Measurements from ENCODE around the gene AKT1S1. TPM values are rescaled to one million over a fixed set of nuclear protein-coding genes. Genes with fewer than 3 reads are reported as not detected.

AKT1S1 gene
- total RNA-seq, 1 experiment from 2014 or later, result 70.6 TPM

GRCh38 chr19:49851456-49852259, 25.5 kb downstream of the AKT1S1 start:
- Histone ChIP-seq H3K27me3 (ENCODE audit: insufficient read depth, low read length) (no peaks in the 10 kb centered on the region), H3K36me3 (ENCODE audit: control insufficient read depth in 1 of 2, insufficient read depth in 2 of 2, low read length in 2 of 2) (peaks cover 4 to 5% of the 10 kb centered on the region in 2 experiments; a peak in 3 of 4 replicates), H3K4me1 (ENCODE audit: control insufficient read depth in 1 of 2, insufficient read depth in 2 of 2, low read length in 2 of 2) (peaks cover 34 to 42% of the 10 kb centered on the region in 2 experiments), H3K4me2 (ENCODE audit: low read length) (peak overlapping the region; percentile 98), H3K27ac (ENCODE audit: low read depth, low read length) (peak overlapping the region; percentile 91), H4K20me1 (ENCODE audit: insufficient read depth) (no peaks in the 10 kb centered on the region), H2AFZ (ENCODE audit: low read depth, low read length, poor library complexity, severe bottlenecking) (no peak overlapping the region), H3K9me3 (ENCODE audit: control insufficient read depth in 1 of 2, insufficient read depth in 1 of 2, low read depth in 1 of 2, low read length in 2 of 2) (no peaks in the 10 kb centered on the region), H3K9ac (ENCODE audit: low read length) (peak overlapping the region; percentile 97), H3K9me2 (ENCODE audit: insufficient read depth) (no peaks in the 10 kb centered on the region), H3K4me3 (replicated peaks in 1 of 2; ENCODE audit: low read depth in 1 of 2, low read length in 2 of 2) (peak overlapping the region; percentile 85 to 90), H3K79me2 (ENCODE audit: insufficient read depth, low read length) (peaks cover 44% of the 10 kb centered on the region)
- intact Hi-C loops (cut with micrococcal nuclease), result no loop called here
- ChIA-PET CTCF (interaction anchor here (1.5 kb wide), 1 partner anchor 12 kb away, joined by 3 read pairs; no protein-coding TSS in a partner anchor), RAD21 (ENCODE audit: low non-redundant PET in 1 of 2, low total read pairs in 2 of 2, uncharacterized antibody in 2 of 2, unreplicated experiment in 2 of 2) (no interaction called here), POLR2A (interaction anchor here (2.3 kb wide), 1 partner anchor 175 kb away, joined by 7 read pairs; the partner anchor contains the start of gene PRMT1)
- no TSS peak for BruUV-seq (replicated peaks)
- peak; percentile 7 for ATAC-seq
- TF ChIP-seq CBX3 (IDR thresholded peaks at IDR 0.05; ENCODE audit: low read depth), result no peak
- TF ChIP-seq ELF1 (IDR thresholded peaks at IDR 0.05; ENCODE audit: borderline replicate concordance, low read depth), result no peak
- TF ChIP-seq EGR1 (IDR thresholded peaks at IDR 0.05; ENCODE audit: low read depth), result peak; percentile 42; the same call in 1 of the 2 replicates
- no peak for DNase-seq (ENCODE audit: low read depth, low spot score)

- DNase-seq (ENCODE audit: low read depth, low spot score), result peak; percentile 84
- no TSS peak for BruUV-seq (replicated peaks)
- peaks cover 4% of the 10 kb centered on the region in 2 experiments; a peak in 2 of 4 replicates for H3K36me3 ChIP-seq (ENCODE audit: control insufficient read depth in 1 of 2, insufficient read depth in 2 of 2, low read length in 2 of 2)
- no peaks in the 10 kb centered on the region for H3K9me2 ChIP-seq (ENCODE audit: insufficient read depth)
- no peaks in the 10 kb centered on the region for H3K9me3 ChIP-seq (ENCODE audit: control insufficient read depth in 1 of 2, insufficient read depth in 1 of 2, low read depth in 1 of 2, low read length in 2 of 2)
- peak within 1 kb of the TSS; percentile 91 for H3K27ac ChIP-seq (ENCODE audit: low read depth, low read length)
- ATAC-seq, result peak; percentile 81
- H3K27me3 ChIP-seq (ENCODE audit: insufficient read depth, low read length), result no peaks in the 10 kb centered on the region
- intact Hi-C loops (cut with micrococcal nuclease), result no loop called here
- CTCF ChIA-PET, result interaction anchor here (0.9 to 1.5 kb wide), 2 partner anchors 13 to 100 kb away, joined by 3 read pairs; no protein-coding TSS in a partner anchor
- peak within 1 kb of the TSS; percentile 85 to 90 for H3K4me3 ChIP-seq (replicated peaks in 1 of 2; ENCODE audit: low read depth in 1 of 2, low read length in 2 of 2)
- peak within 1 kb of the TSS; percentile 97 for H3K9ac ChIP-seq (ENCODE audit: low read length)
- peaks cover 39% of the 10 kb centered on the region for H3K79me2 ChIP-seq (ENCODE audit: insufficient read depth, low read length)
- no peaks in the 10 kb centered on the region for H4K20me1 ChIP-seq (ENCODE audit: insufficient read depth)
- POLR2A ChIA-PET, result interaction anchor here (0.7 to 2.5 kb wide), 11 partner anchors 9 to 174 kb away, joined by 3 to 13 read pairs (median 4); partner anchors contain the start of genes AKT1S1, MED25, PNKP and PRMT1
- peak within 1 kb of the TSS; percentile 98 for H3K4me2 ChIP-seq (ENCODE audit: low read length)
- RAD21 ChIA-PET (ENCODE audit: low non-redundant PET in 1 of 2, low total read pairs in 2 of 2, uncharacterized antibody in 2 of 2, unreplicated experiment in 2 of 2), result no interaction called here
- no peak within 1 kb of the TSS for H2AFZ ChIP-seq (ENCODE audit: low read depth, low read length, poor library complexity, severe bottlenecking)
- peaks cover 34 to 42% of the 10 kb centered on the region in 2 experiments for H3K4me1 ChIP-seq (ENCODE audit: control insufficient read depth in 1 of 2, insufficient read depth in 2 of 2, low read length in 2 of 2)
- TF ChIP-seq POLR2A (IDR thresholded peaks at IDR 0.05; ENCODE audit: borderline replicate concordance, extremely low read depth, insufficient read depth, insufficient read length), result peak; percentile 57
- TF ChIP-seq ZFX (IDR thresholded peaks at IDR 0.05), result peak; percentile 93; the same call in 1 of the 2 replicates
- TF ChIP-seq RAD21 (IDR thresholded peaks at IDR 0.05; ENCODE audit: low read depth), result no peak
- peak; percentile 76 for TF ChIP-seq SRF (IDR thresholded peaks at IDR 0.05; ENCODE audit: low read depth)
- TF ChIP-seq SP1 (IDR thresholded peaks at IDR 0.05; ENCODE audit: low read depth), result peak; percentile 86
- TF ChIP-seq CEBPB (IDR thresholded peaks at IDR 0.05; ENCODE audit: low read depth), result no peak
- no peak for TF ChIP-seq CTCF (IDR thresholded peaks at IDR 0.05 in 2 of 3, conservative IDR thresholded peaks at IDR 0.05 in 1 of 3; ENCODE audit: borderline replicate concordance in 1 of 3, insufficient read depth in 1 of 3, low read depth in 2 of 3, low read length in 2 of 3)
- TF ChIP-seq REST (IDR thresholded peaks at IDR 0.05; ENCODE audit: low read depth), result no peak
- TF ChIP-seq, protein P1, sequence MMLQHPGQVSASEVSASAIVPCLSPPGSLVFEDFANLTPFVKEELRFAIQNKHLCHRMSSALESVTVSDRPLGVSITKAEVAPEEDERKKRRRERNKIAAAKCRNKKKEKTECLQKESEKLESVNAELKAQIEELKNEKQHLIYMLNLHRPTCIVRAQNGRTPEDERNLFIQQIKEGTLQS (IDR thresholded peaks at IDR 0.05), result no peak
Measured at GRCh38 chr19:49850487-49851342, 26.4 kb downstream of the AKT1S1 start, which contains the start of gene PTOV1. TSS of gene PTOV1 (plus strand) at chr19:49851159.
